ENCODE measurements around the gene SAMD4B.

The SAMD4B gene

GRCh38 chr19:39434123-39435076, 92.2 kb downstream of the SAMD4B start:
- peak overlapping the region; percentile 100 for H3K4me3 Mint-ChIP-seq
- H3K27me3 Mint-ChIP-seq, result peaks cover 5% of the 10 kb centered on the region
- ATAC-seq (no peak), DNase-seq (no peak)
- peaks cover 41% of the 10 kb centered on the region for H3K36me3 Mint-ChIP-seq (ENCODE audit: low read depth)
- peak overlapping the region; percentile 99 for H3K27ac Mint-ChIP-seq
- H3K4me1 Mint-ChIP-seq, result peaks cover 57% of the 10 kb centered on the region
- H3K9me3 Mint-ChIP-seq, result no peaks in the 10 kb centered on the region
